Endothelial cell of umbilical vein (primary cell): Measurements from ENCODE around the gene COMMD10. TPM values are rescaled to one million over a fixed set of nuclear protein-coding genes. Genes with fewer than 3 reads are reported as not detected.

Experiments used
- BruUV-seq: library from RNA; stranded (reverse); fragments of 400-500 nt; replicated peaks from 2 replicates; lab custom pipeline; 2021; lab: Mats Ljungman, UMichigan
- CTCF ChIA-PET: fragments of 300-600, 350-600 bp; sonication (Branson Sonifier 250); formaldehyde crosslinking; loops from one replicate; lab custom pipeline; 2021; ENCODE audit warnings: antibody characterized with exemption, inconsistent platforms; lab: Charles Lee
- POLR2A ChIA-PET: fragments of 300-600, 350-600 bp; sonication (Branson Sonifier 250); formaldehyde crosslinking; loops from one replicate; lab custom pipeline; 2021; ENCODE audit warnings: antibody characterized with exemption, inconsistent platforms; lab: Charles Lee
- DNase-seq: peaks from one replicate; pipeline ENCODE4 v3.0.0-alpha.2; 2011; ENCODE audit warnings: low read depth, low spot score
- FAIRE-seq: peaks from 2 replicates; lab custom pipeline; 2011; peaks lifted over from hg19 to GRCh38; lab: Jason Lieb, UNC
- H2AFZ ChIP-seq: 2 replicates; pipeline ENCODE4 v1.6.0; 2012; ENCODE audit warnings: low read depth, low read length, control low read depth, inconsistent platforms
- H3K27ac ChIP-seq: 2 replicates; pipeline ENCODE4 v1.5.1; 2011; ENCODE audit warnings: low read depth, mild to moderate bottlenecking, control low read depth, low read length, moderate library complexity; ENCODE audit not compliant: insufficient read depth
- H3K27me3 ChIP-seq, 2 experiments: 2 replicates each; pipeline versions ENCODE4 v1.6.0 to v1.6.1; 2011; ENCODE audit warnings: low read length in 2 of 2, mixed read lengths in 1 of 2; ENCODE audit not compliant: control insufficient read depth in 2 of 2, insufficient read depth in 2 of 2
- H3K36me3 ChIP-seq, 2 experiments: 2 replicates in 1 of 2; 3 replicates in 1 of 2; pipeline ENCODE4 v1.5.1; 2011; ENCODE audit warnings: low read length in 2 of 2, mild to moderate bottlenecking in 1 of 2, moderate library complexity in 1 of 2; ENCODE audit not compliant: control insufficient read depth in 2 of 2, insufficient read depth in 2 of 2; ENCODE audit errors: extremely low read depth in 1 of 2
- H3K4me1 ChIP-seq: 3 replicates; pipeline ENCODE4 v1.5.1; 2011; ENCODE audit warnings: mild to moderate bottlenecking, low read length; ENCODE audit not compliant: control insufficient read depth, insufficient read depth; ENCODE audit errors: extremely low read depth
- H3K4me2 ChIP-seq: 2 replicates; pipeline ENCODE4 v1.6.1; 2011; ENCODE audit warnings: low read length, control low read depth, mixed read lengths; ENCODE audit not compliant: insufficient read depth
- H3K4me3 ChIP-seq, 3 experiments: fragments of 200-600 bp in 1 of 3; sonication (generic), shearing (Covaris generic) in 1 of 3; replicated peaks in 1 of 3; 2 replicates each; pipeline ENCODE4 v1.5.1; 2011 to 2016; ENCODE audit warnings: control low read depth in 3 of 3, low read length in 3 of 3, mild to moderate bottlenecking in 2 of 3, inconsistent platforms in 1 of 3, low read depth in 1 of 3, moderate library complexity in 1 of 3; ENCODE audit not compliant: insufficient read depth in 1 of 3
- H3K79me2 ChIP-seq: 2 replicates; pipeline ENCODE4 v1.6.0; 2012; ENCODE audit warnings: low read length, inconsistent platforms; ENCODE audit not compliant: control insufficient read depth, insufficient read depth
- H3K9ac ChIP-seq: replicated peaks from 2 replicates; pipeline ENCODE3; 2011; ENCODE audit warnings: low read length, control low read depth; ENCODE audit not compliant: insufficient read depth; ENCODE audit errors: extremely low read depth
- H3K9me1 ChIP-seq: replicated peaks from 3 replicates; pipeline ENCODE4 v1.6.0; 2011; ENCODE audit warnings: mild to moderate bottlenecking, low read length; ENCODE audit not compliant: control insufficient read depth, insufficient read depth; ENCODE audit errors: extremely low read depth
- H3K9me3 ChIP-seq: replicated peaks from 2 replicates; pipeline ENCODE4 v1.5.1; 2012; ENCODE audit warnings: low read length, inconsistent platforms; ENCODE audit not compliant: control insufficient read depth, insufficient read depth
- H4K20me1 ChIP-seq: replicated peaks from 2 replicates; pipeline ENCODE3; 2011; ENCODE audit warnings: mild to moderate bottlenecking, low read length; ENCODE audit not compliant: control insufficient read depth, insufficient read depth; ENCODE audit errors: extremely low read depth
- EZH2 ChIP-seq: IDR thresholded peaks from 2 replicates; pipeline ENCODE4 v1.6.1; 2012; ENCODE audit warnings: borderline replicate concordance, low read depth, mild to moderate bottlenecking, moderate library complexity, low read length, inconsistent platforms; ENCODE audit not compliant: severe bottlenecking
- MYC ChIP-seq: IDR thresholded peaks from one replicate; pipeline ENCODE4 v1.6.1; 2011; ENCODE audit warnings: mild to moderate bottlenecking, low read depth, low read length
- POLR2A ChIP-seq: IDR thresholded peaks from 2 replicates; pipeline ENCODE4 v1.6.1; 2012; ENCODE audit warnings: low read depth, mild to moderate bottlenecking, control low read depth, low read length
- POLR2AphosphoS5 ChIP-seq: IDR thresholded peaks from 2 replicates; pipeline ENCODE4 v1.6.1; 2012; ENCODE audit warnings: low read depth, mild to moderate bottlenecking, control low read depth, low read length, moderate library complexity; ENCODE audit not compliant: insufficient read depth
- dilution Hi-C: fragments of 300-500 bp; cut with MboI; formaldehyde crosslinking; loops from one replicate; pipeline ENCODE4 v1.15.0; 2019; ENCODE audit warnings: low sequenced_read_pairs; ENCODE audit not compliant: extremely low pct_ligation_motif_present
- intact Hi-C: fragments of 100-400 bp; cut with micrococcal nuclease; formaldehyde crosslinking; loops from one replicate; pipeline ENCODE4 v1.10.0; 2022
- polyA plus RNA-seq, 4 experiments: library from polyadenylated mRNA; depleted of rRNA in 3 of 4; stranded (reverse) in 3 of 4; unstranded in 1 of 4; fragments of >200 nt; gene quantifications; 2 replicates each; pipeline versions ENCODE4 v1.2.1 to v1.2.3, GENCODE V29; 2011 to 2012; ENCODE audit warnings: missing spikeins in 1 of 4
- total RNA-seq: library from RNA; stranded (reverse); gene quantifications from 2 replicates; pipeline ENCODE4 v1.2.3, GENCODE V29; 2021
- TF ChIP-seq, protein P1 (sequence below), 2 donors: IDR thresholded peaks; 1 replicate in 1 of 2; 2 replicates in 1 of 2; pipeline ENCODE4 v1.5.1; 2011; ENCODE audit warnings: low read length in 2 of 2, mild to moderate bottlenecking in 2 of 2, moderate library complexity in 2 of 2, control low read depth in 1 of 2, inconsistent platforms in 1 of 2, low read depth in 1 of 2; ENCODE audit not compliant: insufficient read depth in 1 of 2; ENCODE audit errors: extremely low read depth in 1 of 2
- TF ChIP-seq, protein P2 (sequence below): IDR thresholded peaks from 2 replicates; pipeline ENCODE4 v1.6.1; 2011; ENCODE audit not compliant: insufficient read depth, insufficient read length

Gene COMMD10
- total and polyA plus RNA-seq, 2 donors (not counting 3 experiments of a cell fraction or from before 2014, with no cell fraction given): 12.5 to 27.0 TPM

DNA sequence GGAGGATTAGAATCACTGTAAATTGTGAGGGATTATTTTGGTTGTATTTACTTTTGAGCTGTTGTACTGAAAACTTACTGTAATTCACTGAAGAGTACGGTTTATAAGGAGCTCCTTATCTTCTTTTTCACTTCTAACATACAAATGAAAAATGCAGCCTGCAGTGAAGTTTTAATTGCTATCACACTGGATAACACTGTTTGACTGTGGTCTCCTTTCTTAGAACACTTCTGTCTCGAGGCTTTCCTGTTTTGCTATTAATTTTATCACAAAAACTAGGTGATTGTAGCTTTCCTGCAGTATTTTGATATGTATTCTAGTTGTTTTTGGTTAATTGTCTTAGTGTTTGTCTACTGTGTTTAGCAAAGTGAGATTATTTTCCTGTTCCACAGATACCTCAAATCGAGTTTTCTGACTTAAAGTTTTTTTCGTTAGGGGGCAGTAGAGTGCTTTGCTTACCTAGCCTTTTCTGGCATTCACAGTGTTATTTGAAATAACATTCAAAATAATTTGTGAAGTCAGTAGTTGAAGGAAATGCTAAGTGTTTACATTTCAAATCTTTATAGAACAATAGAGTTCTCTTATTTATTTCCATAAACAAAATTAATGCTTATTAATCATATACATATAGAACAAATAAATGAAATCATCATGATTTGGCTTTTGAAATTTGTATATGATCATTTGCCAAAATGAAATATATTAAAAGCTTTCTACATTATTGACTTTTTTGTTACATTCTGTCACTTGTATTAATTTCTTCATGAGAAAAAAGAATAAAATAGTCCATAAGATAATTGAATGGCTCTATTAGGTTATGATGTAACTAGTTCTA lies 52.9 kb downstream of the COMMD10 start:
- Histone ChIP-seq H3K9me1 (no peaks in the 10 kb centered on the region), H3K4me3 (no peak overlapping the region), H3K36me3 (no peaks in the 10 kb centered on the region), H3K9ac (no peak overlapping the region), H3K79me2 (no peaks in the 10 kb centered on the region), H3K4me1 (peaks cover 2% of the 10 kb centered on the region), H4K20me1 (no peaks in the 10 kb centered on the region), H3K9me3 (no peaks in the 10 kb centered on the region), H3K4me2 (no peak overlapping the region), H3K27ac (no peak overlapping the region), H3K27me3 (no peaks in the 10 kb centered on the region), H2AFZ (no peak overlapping the region)
- peak; percentile 71 for DNase-seq
- peak; percentile 42 for FAIRE-seq
- ChIA-PET POLR2A (no interaction called here), CTCF (interaction anchor here (0.7 to 1.9 kb wide), 11 partner anchors 9 to 502 kb away, joined by 3 to 8 read pairs (median 3); partner anchors contain the start of gene SEMA6A)
- TF ChIP-seq, protein P1, sequence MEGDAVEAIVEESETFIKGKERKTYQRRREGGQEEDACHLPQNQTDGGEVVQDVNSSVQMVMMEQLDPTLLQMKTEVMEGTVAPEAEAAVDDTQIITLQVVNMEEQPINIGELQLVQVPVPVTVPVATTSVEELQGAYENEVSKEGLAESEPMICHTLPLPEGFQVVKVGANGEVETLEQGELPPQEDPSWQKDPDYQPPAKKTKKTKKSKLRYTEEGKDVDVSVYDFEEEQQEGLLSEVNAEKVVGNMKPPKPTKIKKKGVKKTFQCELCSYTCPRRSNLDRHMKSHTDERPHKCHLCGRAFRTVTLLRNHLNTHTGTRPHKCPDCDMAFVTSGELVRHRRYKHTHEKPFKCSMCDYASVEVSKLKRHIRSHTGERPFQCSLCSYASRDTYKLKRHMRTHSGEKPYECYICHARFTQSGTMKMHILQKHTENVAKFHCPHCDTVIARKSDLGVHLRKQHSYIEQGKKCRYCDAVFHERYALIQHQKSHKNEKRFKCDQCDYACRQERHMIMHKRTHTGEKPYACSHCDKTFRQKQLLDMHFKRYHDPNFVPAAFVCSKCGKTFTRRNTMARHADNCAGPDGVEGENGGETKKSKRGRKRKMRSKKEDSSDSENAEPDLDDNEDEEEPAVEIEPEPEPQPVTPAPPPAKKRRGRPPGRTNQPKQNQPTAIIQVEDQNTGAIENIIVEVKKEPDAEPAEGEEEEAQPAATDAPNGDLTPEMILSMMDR (IDR thresholded peaks at IDR 0.05; ENCODE audit: extremely low read depth in 1 of 2, insufficient read depth in 1 of 2, low read depth in 1 of 2, low read length in 2 of 2): peak; percentile 52 to 60
- TF ChIP-seq, protein P2, sequence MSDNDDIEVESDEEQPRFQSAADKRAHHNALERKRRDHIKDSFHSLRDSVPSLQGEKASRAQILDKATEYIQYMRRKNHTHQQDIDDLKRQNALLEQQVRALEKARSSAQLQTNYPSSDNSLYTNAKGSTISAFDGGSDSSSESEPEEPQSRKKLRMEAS: no peak
- no TSS peak for BruUV-seq
- dilution Hi-C loops (no loop called here), intact Hi-C loops (loop anchor here (1.0 to 5.0 kb wide), 3 partner anchors 250 to 438 kb away; no protein-coding TSS in a partner anchor)

DNA sequence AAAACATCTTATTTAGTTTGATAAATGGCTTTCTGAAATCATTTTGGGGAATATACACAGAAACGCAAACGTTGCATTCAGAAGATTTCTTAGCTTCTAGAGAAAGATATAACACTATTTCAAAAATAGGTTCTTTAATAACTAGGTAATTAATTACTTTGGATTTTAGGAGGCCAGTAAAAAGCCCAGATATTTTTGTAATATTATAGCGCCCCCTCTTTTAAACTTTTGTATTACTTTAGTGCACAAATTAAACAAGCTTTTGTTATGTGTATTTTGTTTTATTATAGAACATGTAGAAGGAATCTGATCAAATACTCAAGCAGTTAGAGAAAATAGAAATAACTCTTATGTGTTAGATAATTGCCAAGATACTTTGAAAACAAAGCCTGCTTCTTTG lies 57.7 kb downstream of the COMMD10 start:
- TF ChIP-seq POLR2AphosphoS5 (no peak), MYC (no peak), EZH2 (no peak), POLR2A (no peak)
- TF ChIP-seq, protein P2: no peak
- TF ChIP-seq, protein P1 (IDR thresholded peaks at IDR 0.05; ENCODE audit: extremely low read depth in 1 of 2, insufficient read depth in 1 of 2, low read depth in 1 of 2, low read length in 2 of 2): no peak
- Histone ChIP-seq H3K27ac (no peak overlapping the region), H2AFZ (no peak overlapping the region), H3K36me3 (no peaks in the 10 kb centered on the region), H3K27me3 (no peaks in the 10 kb centered on the region), H4K20me1 (no peaks in the 10 kb centered on the region), H3K4me1 (peaks cover 6% of the 10 kb centered on the region), H3K9me3 (no peaks in the 10 kb centered on the region), H3K79me2 (no peaks in the 10 kb centered on the region), H3K4me3 (no peak overlapping the region), H3K9ac (no peak overlapping the region), H3K4me2 (no peak overlapping the region), H3K9me1 (no peaks in the 10 kb centered on the region)
- POLR2A ChIA-PET: no interaction called here
- no TSS peak for BruUV-seq
- dilution Hi-C loops (no loop called here), intact Hi-C loops (no loop called here)
- FAIRE-seq (no peak), DNase-seq (no peak)
- CTCF ChIA-PET: interaction anchor here (0.9 to 1.7 kb wide), 3 partner anchors 14 to 433 kb away, joined by 3 to 4 read pairs (median 4); no protein-coding TSS in a partner anchor
